Measurements from ENCODE around the gene GALM.
A peak's percentile ranks its signal among the peaks of the same experiment; 100 is the strongest.

Gene GALM

GRCh38 chr2:38690499-38691420 is 24.8 kb downstream of the GALM start:
- in situ Hi-C loops (cut with HindIII; ENCODE audit: low sequenced_read_pairs) = no loop called here
- no peak for TF ChIP-seq CTCF (IDR thresholded peaks at IDR 0.05; ENCODE audit: low read depth, low read length)
- peak; percentile 90 for DNase-seq (ENCODE audit: low read depth, low spot score)
- H3K4me3 ChIP-seq (ENCODE audit: low read depth, low read length) = no peak overlapping the region

DNA sequence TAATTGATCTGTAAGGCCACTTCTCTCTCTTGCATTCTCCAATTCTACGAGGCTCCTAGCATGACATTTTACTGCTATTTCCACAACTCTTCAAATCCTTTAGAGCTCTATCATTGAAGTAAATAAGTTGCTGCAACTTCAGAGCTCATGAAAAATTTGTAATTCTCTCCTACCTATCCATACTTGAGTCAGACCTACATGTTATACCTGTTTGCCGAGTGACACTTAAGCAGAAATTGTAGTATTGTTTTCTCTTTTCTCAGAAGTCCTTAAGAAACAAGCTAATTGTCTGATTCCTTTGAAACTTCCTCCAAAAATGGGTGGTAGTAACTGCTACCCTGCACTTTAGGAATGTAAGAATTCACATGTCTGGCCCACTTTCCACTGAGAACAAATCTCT is 26.1 kb downstream of the GALM start:
- no peak for TF ChIP-seq CTCF (IDR thresholded peaks at IDR 0.05; ENCODE audit: low read depth, low read length)

DNA sequence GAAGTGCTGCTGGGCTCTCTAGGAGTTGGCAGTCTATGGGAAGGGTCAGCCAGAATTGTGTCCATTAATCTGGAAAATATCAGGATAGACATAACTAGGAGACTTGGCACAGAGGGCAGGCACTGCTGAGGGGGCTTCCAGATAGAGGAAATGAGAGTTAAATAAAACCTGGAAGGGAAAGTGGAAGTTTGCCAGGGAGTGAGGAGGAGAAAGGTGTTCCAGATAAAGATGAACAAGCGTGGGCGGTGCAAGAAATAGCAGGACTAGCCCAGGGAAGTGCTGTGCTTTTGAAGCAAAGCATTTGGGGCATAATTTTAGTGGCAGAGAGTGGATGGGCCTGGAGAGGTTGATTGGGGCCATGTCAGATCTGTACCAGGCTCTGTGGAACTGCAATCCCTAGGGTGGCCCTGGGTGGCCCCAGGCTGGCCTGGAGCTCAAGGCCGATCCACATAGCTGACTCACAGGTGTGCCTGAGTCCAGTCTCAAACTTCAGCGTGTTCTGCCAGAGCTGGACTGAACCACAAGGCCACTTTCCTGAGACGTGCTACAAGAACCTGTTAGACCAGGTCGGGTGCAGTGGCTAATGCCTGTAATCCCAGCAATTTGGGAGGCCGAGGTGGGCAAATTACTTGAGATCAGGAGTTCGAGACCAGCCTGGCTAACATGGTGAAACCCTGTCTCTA is 26.9 kb downstream of the GALM start:
- in situ Hi-C loops (cut with HindIII; ENCODE audit: low sequenced_read_pairs) = no loop called here
- no peak for TF ChIP-seq CTCF (IDR thresholded peaks at IDR 0.05; ENCODE audit: low read depth, low read length)
- H3K4me3 ChIP-seq (ENCODE audit: low read depth, low read length) = no peak overlapping the region
- no peak for DNase-seq (ENCODE audit: low read depth, low spot score)

More for the DNA sequence above, 26.1 kb downstream of the GALM start:
- no peak overlapping the region for H3K4me3 ChIP-seq (ENCODE audit: low read depth, low read length)
- no peak for DNase-seq (ENCODE audit: low read depth, low spot score)
- in situ Hi-C loops (cut with HindIII; ENCODE audit: low sequenced_read_pairs) = no loop called here

- no peak for TF ChIP-seq CTCF (IDR thresholded peaks at IDR 0.05; ENCODE audit: low read depth, low read length)
- in situ Hi-C loops (cut with HindIII; ENCODE audit: low sequenced_read_pairs) = no loop called here
- DNase-seq (ENCODE audit: low read depth, low spot score) = no peak
- H3K4me3 ChIP-seq (ENCODE audit: low read depth, low read length) = no peak overlapping the region
These were observed 31.4 kb downstream of the GALM start for GRCh38 chr2:38697116-38697840.

GRCh38 chr2:38698467-38699003 is 32.6 kb downstream of the GALM start:
- no peak overlapping the region for H3K4me3 ChIP-seq (ENCODE audit: low read depth, low read length)
- in situ Hi-C loops (cut with HindIII; ENCODE audit: low sequenced_read_pairs) = no loop called here
- DNase-seq (ENCODE audit: low read depth, low spot score) = no peak
- TF ChIP-seq CTCF (IDR thresholded peaks at IDR 0.05; ENCODE audit: low read depth, low read length) = no peak

GRCh38 chr2:38700113-38700785 is 34.3 kb downstream of the GALM start:
- no peak for DNase-seq (ENCODE audit: low read depth, low spot score)
- no peak for TF ChIP-seq CTCF (IDR thresholded peaks at IDR 0.05; ENCODE audit: low read depth, low read length)
- in situ Hi-C loops (cut with HindIII; ENCODE audit: low sequenced_read_pairs) = no loop called here
- H3K4me3 ChIP-seq (ENCODE audit: low read depth, low read length) = no peak overlapping the region

All from astrocyte of the spinal cord (primary cell).